ENCODE measurements around the gene ALLC. TPM values are rescaled to one million over a fixed set of nuclear protein-coding genes. Genes with fewer than 3 reads are reported as not detected.

Gene ALLC
- total and polyA plus RNA-seq, 7 donors, result not detected

GRCh38 chr2:3630631-3631030 is 27.4 kb upstream of the ALLC start:
- 69 to 86% (median 80%) methylated on average over 7 of the region's 7 CpGs for WGBS, 3 donors
- H3K4me3 ChIP-seq, result no peak overlapping the region
- H3K4me1 ChIP-seq, result no peaks in the 10 kb centered on the region
- no peaks in the 10 kb centered on the region for H3K9me3 ChIP-seq
- intact Hi-C loops (cut with DNase I), result no loop called here
- DNase-seq (no peak), ATAC-seq (no peak)
- no peak overlapping the region for H3K27ac ChIP-seq
- no peaks in the 10 kb centered on the region for H3K36me3 ChIP-seq (ENCODE audit: insufficient read depth in 1 of 2, low read depth in 1 of 2)
- H3K27me3 ChIP-seq (ENCODE audit: insufficient read depth in 3 of 3, low read length in 2 of 3), result no peaks in the 10 kb centered on the region
- no peak for TF ChIP-seq CTCF (IDR thresholded peaks at IDR 0.05)

GRCh38 chr2:3631161-3631850 is 26.7 kb upstream of the ALLC start:
- Histone ChIP-seq H3K27ac (no peak overlapping the region), H3K4me1 (no peaks in the 10 kb centered on the region), H3K9me3 (no peaks in the 10 kb centered on the region), H3K36me3 (ENCODE audit: insufficient read depth in 1 of 2, low read depth in 1 of 2) (no peaks in the 10 kb centered on the region), H3K4me3 (no peak overlapping the region), H3K27me3 (ENCODE audit: insufficient read depth in 3 of 3, low read length in 2 of 3) (no peaks in the 10 kb centered on the region)
- no peak for ATAC-seq
- no peak for TF ChIP-seq CTCF (IDR thresholded peaks at IDR 0.05)
- peak in 1 of 2 donors; percentile 4 for DNase-seq
- intact Hi-C loops (cut with DNase I), result no loop called here
- 76 to 82% (median 81%) methylated on average over 12 to 15 of the region's 15 CpGs for WGBS, 3 donors

GRCh38 chr2:3631851-3632659 is 25.9 kb upstream of the ALLC start:
- DNase-seq, result peak in 1 of 2 donors; percentile 36

GRCh38 chr2:3633089-3633981 is 24.7 kb upstream of the ALLC start:
- Histone ChIP-seq H3K36me3 (ENCODE audit: insufficient read depth in 1 of 2, low read depth in 1 of 2) (no peaks in the 10 kb centered on the region), H3K9me3 (no peaks in the 10 kb centered on the region), H3K4me1 (no peaks in the 10 kb centered on the region), H3K27ac (no peak overlapping the region), H3K4me3 (no peak overlapping the region), H3K27me3 (ENCODE audit: insufficient read depth in 3 of 3, low read length in 2 of 3) (no peaks in the 10 kb centered on the region)
- intact Hi-C loops (cut with DNase I), result no loop called here
- TF ChIP-seq CTCF (IDR thresholded peaks at IDR 0.05), result no peak
- 76 to 78% (median 78%) methylated on average over 33 of the region's 33 CpGs for WGBS, 3 donors
- ATAC-seq, result no peak
- peak in 1 of 2 donors; percentile 26 for DNase-seq

More at GRCh38 chr2:3631851-3632659, 25.9 kb upstream of the ALLC start:
- no peak overlapping the region for H3K4me3 ChIP-seq
- H3K27me3 ChIP-seq (ENCODE audit: insufficient read depth in 3 of 3, low read length in 2 of 3), result no peaks in the 10 kb centered on the region
- H3K36me3 ChIP-seq (ENCODE audit: insufficient read depth in 1 of 2, low read depth in 1 of 2), result no peaks in the 10 kb centered on the region
- H3K4me1 ChIP-seq, result no peaks in the 10 kb centered on the region
- no peak for TF ChIP-seq CTCF (IDR thresholded peaks at IDR 0.05)
- H3K9me3 ChIP-seq, result no peaks in the 10 kb centered on the region
- H3K27ac ChIP-seq, result no peak overlapping the region
- intact Hi-C loops (cut with DNase I), result no loop called here
- ATAC-seq, result no peak
- 86 to 91% (median 91%) methylated on average over 25 to 26 of the region's 26 CpGs for WGBS, 3 donors

All from psoas muscle (tissue), 8 donors.